DOHH2 (cell line): ENCODE measurements around the gene USP46.

Experiments
- CTCF ChIP-seq: fragments of 200-600 bp; sonication (generic); IDR thresholded peaks from one replicate; pipeline ENCODE4 v1.5.1; 2014; ENCODE audit warnings: antibody characterized with exemption, mild to moderate bottlenecking, low read depth, low read length; ENCODE audit not compliant: poor library complexity, severe bottlenecking
- EZH2phosphoT487 ChIP-seq: fragments of 200-600 bp; sonication (generic); IDR thresholded peaks from 2 replicates; pipeline ENCODE4 v1.6.1; 2017; ENCODE audit warnings: borderline replicate concordance, mild to moderate bottlenecking, antibody characterized with exemption, low read length, moderate library complexity, mixed read lengths

- TF ChIP-seq CTCF: no peak
- no peak for TF ChIP-seq EZH2phosphoT487
Measured at GRCh38 chr4:52566136-52567031, 92.7 kb downstream of the USP46 start.
